KBM-7 (cell line): ENCODE results near the gene PRICKLE3.
"Not testable (repeated sequence)": the region's sequence is repeated elsewhere in the genome, so short reads cannot be mapped to it uniquely, and the experiment has no call there.

Experiments used
- DNase-seq: peaks from one replicate; pipeline ENCODE4 v3.0.0-alpha.2; 2015
- in situ Hi-C: fragments of 300-500 bp; cut with MboI; formaldehyde crosslinking; loops from 2 replicates; pipeline ENCODE4 v1.14.3; 2020; ENCODE audit warnings: low sequenced_read_pairs, low pct_unique_long_range_greater_than_20kb, mixed read lengths

PRICKLE3 gene

GRCh38 chrX:49165901-49166881 lies 20.0 kb downstream of the PRICKLE3 start:
- DNase-seq = peak; percentile 97
- in situ Hi-C loops = no loop called here

GRCh38 chrX:49164589-49165360 lies 21.4 kb downstream of the PRICKLE3 start:
- in situ Hi-C loops = no loop called here
- no peak for DNase-seq

GRCh38 chrX:49163555-49164419 lies 22.4 kb downstream of the PRICKLE3 start:
- in situ Hi-C loops = no loop called here

GRCh38 chrX:49162620-49163019 lies 23.6 kb downstream of the PRICKLE3 start, which contains the start of gene MAGIX:
Gene MAGIX (plus strand): TSS chrX:49162758. CDS start chrX:49162890, 132 bp downstream.
- no peak for DNase-seq
- in situ Hi-C loops = no loop called here

More at GRCh38 chrX:49163555-49164419, 22.4 kb downstream of the PRICKLE3 start:
- DNase-seq = peak; percentile 96

- DNase-seq = no peak
- in situ Hi-C loops = no loop called here
Measured at GRCh38 chrX:49161632-49162031, 24.5 kb downstream of the PRICKLE3 start.

- in situ Hi-C loops = no loop called here
Measured at GRCh38 chrX:49160908-49161307, 25.3 kb downstream of the PRICKLE3 start.

GRCh38 chrX:49157194-49157593 lies 29.0 kb downstream of the PRICKLE3 start:
- in situ Hi-C loops = no loop called here
- no peak for DNase-seq

More at GRCh38 chrX:49160908-49161307, 25.3 kb downstream of the PRICKLE3 start:
- DNase-seq = no peak

GRCh38 chrX:49155900-49156837 lies 30.0 kb downstream of the PRICKLE3 start:
- DNase-seq = peak; percentile 89
- in situ Hi-C loops = no loop called here

GRCh38 chrX:49155243-49155899 lies 30.8 kb downstream of the PRICKLE3 start:
- in situ Hi-C loops = no loop called here
- DNase-seq = peak; percentile 92

GRCh38 chrX:49153467-49153866 lies 32.7 kb downstream of the PRICKLE3 start:
- in situ Hi-C loops = no loop called here
- no peak for DNase-seq

- in situ Hi-C loops, DNase-seq: not testable (repeated sequence)
Measured at GRCh38 chrX:49149291-49149690, 36.9 kb downstream of the PRICKLE3 start.

- peak; percentile 73 for DNase-seq
- in situ Hi-C loops = not testable (repeated sequence)
Measured at GRCh38 chrX:49148390-49149100, 37.6 kb downstream of the PRICKLE3 start.

GRCh38 chrX:49147936-49148335 lies 38.2 kb downstream of the PRICKLE3 start:
- in situ Hi-C loops = no loop called here
- DNase-seq = no peak

- no peak for DNase-seq
- in situ Hi-C loops = no loop called here
Measured at GRCh38 chrX:49147282-49147681, 38.9 kb downstream of the PRICKLE3 start.

- in situ Hi-C loops, DNase-seq: not testable (repeated sequence)
Measured at GRCh38 chrX:49143154-49143553, 43.0 kb downstream of the PRICKLE3 start.

- in situ Hi-C loops, DNase-seq: not testable (repeated sequence)
Measured at GRCh38 chrX:49142264-49142663, 43.9 kb downstream of the PRICKLE3 start.

GRCh38 chrX:49139713-49140112 lies 46.5 kb downstream of the PRICKLE3 start:
- DNase-seq = peak; percentile 55
- in situ Hi-C loops = no loop called here
